RCC 7860 (cell line): ENCODE results near the gene TMEM117.
"Not testable (repeated sequence)": the region's sequence is repeated elsewhere in the genome, so short reads cannot be mapped to it uniquely, and the experiment has no call there.

Experiments used
- DNase-seq: peaks from one replicate; pipeline ENCODE4 v3.0.0-alpha.2; 2015; ENCODE audit warnings: low spot score
- FAIRE-seq: peaks from 2 replicates; lab custom pipeline; 2012; peaks lifted over from hg19 to GRCh38; lab: Jason Lieb, UNC

The TMEM117 gene

DNA sequence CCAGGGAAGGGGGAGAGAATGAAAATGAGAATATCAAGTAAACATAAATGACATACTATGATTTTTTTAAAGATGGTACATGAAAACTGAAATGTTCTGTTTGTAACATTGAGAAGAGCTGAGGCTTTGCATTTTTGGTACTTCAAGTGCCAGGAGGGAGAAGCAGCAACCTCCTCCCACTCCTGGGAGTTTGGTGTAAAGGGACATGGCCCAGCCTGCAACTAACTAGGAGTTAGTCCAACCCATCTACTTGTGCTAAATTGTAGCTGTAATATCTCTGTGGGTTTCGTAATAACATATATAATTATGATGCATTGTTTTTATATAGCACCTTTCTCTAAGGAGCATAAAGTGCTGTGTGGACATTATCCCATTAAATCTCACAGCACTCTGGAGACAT lies 522.8 kb downstream of the TMEM117 start:
- no peak for FAIRE-seq

DNA sequence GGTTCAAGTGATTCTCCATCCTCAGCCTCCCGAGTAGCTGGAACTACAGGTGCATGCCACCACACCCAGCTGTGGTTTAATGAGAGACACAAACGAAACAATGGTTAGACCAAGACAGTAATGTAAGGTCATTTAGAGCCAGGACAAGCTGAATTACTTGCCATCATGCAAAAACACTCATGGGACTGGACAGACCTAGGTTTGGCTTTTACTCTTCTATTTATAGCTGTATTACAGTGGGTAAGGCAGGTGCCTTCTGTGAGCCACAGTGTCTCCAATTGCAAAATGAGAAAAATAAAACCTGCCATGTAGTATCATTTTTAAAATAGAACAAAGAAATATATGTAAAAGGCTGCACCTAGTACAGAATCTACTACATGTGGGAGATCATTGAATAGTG lies 527.1 kb downstream of the TMEM117 start:
- DNase-seq (no peak), FAIRE-seq (no peak)

More for the DNA sequence above, 522.8 kb downstream of the TMEM117 start:
- DNase-seq, result no peak

DNA sequence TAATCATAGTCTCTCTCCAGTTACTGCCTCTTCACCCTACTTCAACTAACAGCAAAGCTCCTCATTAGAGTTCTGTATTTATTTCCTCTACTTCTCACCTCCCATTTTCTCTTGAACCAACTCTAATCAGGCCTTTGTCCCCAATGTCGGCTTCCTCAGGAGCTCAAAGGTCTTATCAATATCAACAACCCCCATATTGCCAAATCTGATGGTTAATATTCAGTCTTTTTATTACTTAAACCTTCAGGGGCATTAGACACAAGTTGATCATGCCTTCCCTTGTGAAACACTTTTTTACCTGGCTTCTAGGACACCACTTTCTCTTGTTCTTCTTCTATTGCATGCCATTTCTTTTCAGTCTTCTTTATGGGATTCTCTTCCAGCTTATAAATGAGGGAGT lies 531.3 kb downstream of the TMEM117 start:
- DNase-seq (no peak), FAIRE-seq (no peak)

DNA sequence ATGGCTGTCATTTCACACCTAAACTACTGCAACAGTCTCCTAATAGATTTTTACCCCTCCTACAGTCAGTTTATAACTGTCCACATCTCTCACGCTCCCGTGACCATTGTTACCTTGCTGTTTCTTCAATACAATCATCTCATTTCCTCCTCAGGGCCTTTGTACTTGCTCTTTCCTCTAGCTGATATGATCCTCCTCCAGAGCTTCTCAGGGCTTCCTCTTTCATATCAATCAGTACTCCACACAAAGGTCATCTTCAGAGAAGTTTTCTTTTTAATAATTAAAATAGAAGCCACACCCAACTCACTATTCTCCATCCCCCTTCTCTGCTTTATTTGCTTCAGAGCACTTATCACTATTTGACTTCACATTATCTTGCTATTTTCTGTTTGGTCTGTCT lies 532.0 kb downstream of the TMEM117 start:
- DNase-seq (no peak), FAIRE-seq (no peak)

DNA sequence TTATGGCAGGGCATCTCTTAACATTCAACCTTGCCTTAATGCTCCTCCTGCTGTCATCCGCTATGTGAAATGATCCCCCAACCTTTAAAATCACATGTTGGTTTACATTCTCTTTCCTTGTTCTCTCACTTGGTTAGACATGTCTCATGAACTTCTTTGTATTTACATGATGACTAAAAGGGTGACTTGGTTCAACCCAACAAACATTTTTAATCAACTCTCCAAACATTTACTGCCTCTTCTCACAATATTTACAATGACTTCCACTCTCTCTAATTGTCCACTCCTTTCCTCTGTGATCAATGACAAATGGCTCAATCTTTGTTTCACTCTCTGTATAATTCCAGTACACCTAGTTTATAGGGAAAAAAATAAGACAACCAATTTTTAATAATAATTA lies 534.1 kb downstream of the TMEM117 start:
- DNase-seq (no peak), FAIRE-seq (no peak)

DNA sequence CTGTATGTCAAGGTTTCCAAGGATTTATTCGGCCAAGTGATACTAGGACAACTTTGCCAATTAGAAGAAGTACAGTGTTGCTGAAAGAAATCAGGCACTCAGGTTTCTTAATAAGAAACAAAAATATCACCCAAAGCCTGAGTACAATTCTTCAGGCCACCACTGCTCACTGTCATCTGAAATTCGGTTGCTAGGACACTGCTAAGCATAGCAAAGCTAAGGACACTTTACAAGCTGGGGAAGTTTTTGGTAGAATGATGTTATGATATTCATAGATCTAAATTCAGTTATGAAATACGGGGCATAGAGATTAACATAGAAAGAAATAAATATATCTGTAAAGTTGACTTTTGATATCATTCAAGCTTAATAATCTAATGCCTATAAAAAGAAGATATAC lies 535.1 kb downstream of the TMEM117 start:
- no peak for DNase-seq
- no peak for FAIRE-seq

DNA sequence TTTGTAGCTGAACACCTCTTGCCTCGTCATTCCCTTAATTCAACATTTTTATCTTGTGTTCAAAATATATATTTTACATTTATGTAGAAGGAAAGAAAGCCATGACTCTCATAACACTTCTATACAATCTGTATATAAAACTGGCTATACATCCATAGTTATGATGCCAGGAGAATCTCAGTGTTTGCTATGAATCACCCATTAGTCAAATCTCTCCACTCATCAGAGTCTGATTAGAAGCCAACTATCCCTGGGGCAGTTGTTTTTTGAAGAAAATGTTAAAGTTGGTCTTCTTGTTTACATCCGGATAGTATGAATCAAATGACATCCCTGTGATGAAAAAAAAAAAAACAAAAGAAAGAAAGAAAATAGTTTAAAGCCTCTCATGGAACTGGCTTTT lies 536.4 kb downstream of the TMEM117 start:
- DNase-seq (no peak), FAIRE-seq (no peak)

DNA sequence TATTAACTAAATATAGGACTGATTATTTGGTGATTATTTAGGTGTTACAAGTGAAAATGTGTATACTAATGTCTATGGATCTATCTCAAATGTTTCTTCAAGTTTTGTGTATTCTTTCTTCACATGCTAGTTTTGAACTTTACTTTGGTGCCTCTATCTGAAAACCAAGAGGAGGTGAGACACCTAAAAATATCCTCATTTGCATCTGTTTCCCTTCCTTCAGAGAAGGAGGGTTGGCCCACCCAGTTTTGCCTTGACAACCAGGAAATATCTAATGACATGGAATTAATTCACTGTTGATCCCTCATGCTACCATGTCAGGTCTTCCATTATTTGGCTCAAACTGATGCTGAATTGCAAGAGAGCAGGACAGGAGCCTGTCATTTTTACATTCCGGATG lies 539.8 kb downstream of the TMEM117 start:
- FAIRE-seq, result no peak
- DNase-seq, result no peak

DNA sequence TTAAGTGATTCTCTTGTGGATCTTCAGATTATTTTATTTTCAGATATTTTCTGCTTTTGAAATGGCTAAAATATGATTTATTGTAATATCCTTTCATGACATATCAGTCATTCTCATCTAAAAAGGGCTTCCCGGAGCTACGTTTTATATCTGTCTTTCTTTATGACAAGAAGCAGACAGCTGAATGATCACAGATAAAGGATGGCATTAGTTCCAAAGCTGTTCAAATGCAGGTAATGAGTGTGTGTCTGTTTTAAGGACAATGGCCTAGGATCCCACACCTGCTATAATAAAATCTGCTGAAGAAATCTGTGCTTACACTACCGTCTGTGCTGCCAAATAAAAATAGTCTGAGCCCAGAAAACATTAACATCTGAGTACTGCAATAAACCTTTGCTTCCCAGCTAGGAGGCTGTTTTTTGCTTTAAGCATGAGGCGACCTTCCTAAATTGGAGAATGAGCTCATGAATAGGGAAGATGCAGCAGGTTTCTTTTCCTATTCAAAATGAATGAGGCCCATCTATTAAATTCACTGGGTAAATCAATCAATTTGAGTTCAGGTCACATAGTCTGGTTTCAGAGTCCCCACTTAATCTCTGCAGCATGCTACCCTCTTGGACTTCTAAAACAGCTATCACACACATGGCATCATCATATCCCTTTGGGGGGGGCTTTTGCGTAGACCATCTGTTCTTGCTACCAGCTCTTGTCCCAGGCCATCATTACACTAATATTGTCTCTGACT lies 541.7 kb downstream of the TMEM117 start:
- DNase-seq (no peak), FAIRE-seq (no peak)

DNA sequence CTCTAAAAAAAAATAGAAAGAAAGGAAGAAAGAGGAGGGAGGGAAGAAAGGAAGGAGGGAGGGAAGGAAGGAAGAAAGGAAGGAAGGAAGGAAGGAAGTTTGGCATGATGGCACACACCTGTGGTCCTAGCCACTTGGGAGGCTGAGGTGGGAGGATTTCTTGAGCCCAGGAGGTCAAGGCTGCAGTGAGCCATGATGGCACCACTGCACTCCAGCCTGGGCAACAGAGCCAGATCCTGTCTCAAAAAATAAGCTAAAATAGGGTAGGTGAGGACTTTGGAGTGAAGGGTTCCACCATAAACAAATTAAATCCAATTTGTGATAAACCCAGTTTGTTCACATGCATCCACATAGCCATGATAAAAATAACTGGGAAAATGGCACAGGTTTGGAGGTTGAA lies 543.2 kb downstream of the TMEM117 start:
- not testable (repeated sequence) for FAIRE-seq, DNase-seq

DNA sequence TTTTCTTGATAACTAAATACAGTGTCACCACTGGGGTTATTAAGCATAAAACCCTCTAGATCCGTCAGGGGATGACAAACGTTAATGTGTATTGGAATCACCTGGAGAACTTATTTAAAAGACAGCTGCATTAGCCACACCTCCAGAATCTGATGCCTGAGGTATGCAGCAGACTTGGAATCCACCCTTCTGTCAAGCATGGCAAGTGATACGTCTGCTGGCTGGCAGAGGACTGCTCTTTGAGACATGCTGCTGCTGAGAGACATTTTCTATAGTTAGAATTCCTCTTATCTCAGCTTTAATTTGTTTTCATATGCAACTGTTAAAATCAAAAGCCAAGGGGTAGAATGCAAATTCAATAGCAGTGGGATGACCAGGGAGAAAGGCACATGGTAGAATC lies 544.0 kb downstream of the TMEM117 start:
- DNase-seq (no peak), FAIRE-seq (no peak)

DNA sequence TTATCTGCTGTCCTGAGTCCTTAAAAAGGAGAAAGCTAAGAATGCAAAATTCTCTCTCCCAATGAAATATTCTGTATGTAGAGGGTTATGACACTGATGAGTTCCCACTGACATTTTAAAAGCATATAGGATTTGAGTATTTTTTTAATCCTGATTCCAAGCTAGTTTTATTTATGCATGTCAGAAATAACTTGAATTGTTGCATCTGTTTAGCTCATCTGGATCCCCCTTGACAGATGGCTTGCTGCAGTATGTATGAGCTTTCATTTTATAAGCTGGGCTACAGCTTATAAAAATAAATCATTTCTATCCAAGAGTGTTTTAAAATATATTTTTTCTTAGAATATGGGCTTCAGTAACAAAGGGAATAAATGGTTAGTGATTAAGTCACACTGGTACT lies 545.0 kb downstream of the TMEM117 start:
- no peak for FAIRE-seq
- DNase-seq, result no peak

DNA sequence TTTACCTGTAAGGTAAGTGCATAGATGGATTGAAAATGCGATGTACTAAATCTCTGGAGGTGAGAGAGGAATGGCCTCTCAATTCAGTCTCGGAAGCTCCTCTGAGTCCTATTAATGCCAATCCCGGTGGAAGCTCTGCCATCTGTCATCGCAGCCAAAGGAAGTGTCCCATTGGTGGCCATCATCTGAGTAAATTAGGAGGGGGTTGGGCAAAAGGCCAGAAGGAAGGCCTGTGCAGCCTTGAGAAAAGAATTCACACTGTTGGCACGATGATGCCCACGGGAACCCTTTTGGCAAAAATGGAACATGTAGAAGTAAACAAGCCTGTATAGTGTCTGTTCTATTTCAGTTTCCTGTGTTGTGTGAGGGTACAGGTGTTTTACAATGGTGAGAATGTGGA lies 545.5 kb downstream of the TMEM117 start:
- DNase-seq (no peak), FAIRE-seq (no peak)

DNA sequence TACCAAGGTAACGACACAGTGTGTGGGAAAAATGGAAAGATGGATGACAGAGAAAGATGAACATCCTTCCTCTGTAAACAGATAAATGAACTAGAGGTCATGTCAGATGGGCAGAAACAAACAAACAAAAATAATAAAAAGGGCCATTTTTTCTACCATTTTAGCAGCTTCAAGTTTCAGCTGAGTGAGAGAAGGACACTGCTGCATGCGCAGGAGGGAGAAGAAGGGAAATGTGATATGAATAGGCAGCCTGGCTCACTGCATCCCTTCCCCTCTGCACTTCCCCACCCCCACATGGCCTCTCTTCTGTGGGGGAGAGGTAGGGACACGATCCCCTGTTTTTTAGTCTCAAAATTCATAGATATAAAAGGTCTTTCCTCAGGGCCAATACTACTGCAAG lies 548.3 kb downstream of the TMEM117 start:
- FAIRE-seq (no peak), DNase-seq (no peak)

DNA sequence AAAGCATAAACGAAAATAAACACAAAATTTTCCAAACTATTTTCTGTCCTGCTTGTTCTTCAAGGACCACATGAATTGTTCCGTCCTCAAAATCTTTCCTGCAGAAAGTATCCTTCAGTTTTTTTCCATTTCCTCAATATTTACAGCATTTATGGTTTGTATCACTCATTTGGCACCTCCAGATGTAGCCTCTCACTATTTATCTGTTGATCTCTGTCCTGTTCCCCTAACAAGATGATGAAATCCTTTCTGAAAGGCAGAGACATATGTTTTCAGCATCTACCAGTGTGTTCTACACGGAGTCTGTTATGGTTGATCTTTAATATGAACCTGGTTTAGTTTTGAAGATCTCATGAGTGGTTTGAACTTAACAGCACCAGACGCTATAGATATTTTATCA lies 550.1 kb downstream of the TMEM117 start:
- FAIRE-seq (no peak), DNase-seq (no peak)

DNA sequence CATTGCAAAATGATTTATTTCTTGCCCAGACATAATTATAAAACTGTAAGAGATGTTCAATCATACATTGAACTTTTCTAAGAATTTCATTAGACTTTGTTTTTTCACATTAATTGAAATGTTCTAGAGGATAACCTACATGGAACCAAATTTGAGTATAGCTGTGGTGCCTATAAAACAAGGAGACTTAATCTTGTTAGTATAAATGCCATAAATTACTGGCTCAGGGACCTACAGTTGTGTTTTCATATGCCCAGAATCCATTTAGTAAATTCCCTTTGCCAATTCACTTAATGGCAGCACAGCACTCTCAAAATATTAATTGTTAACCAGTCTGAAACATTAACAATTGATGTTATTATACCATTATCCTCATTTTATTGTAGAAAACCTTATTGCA lies 551.7 kb downstream of the TMEM117 start:
- DNase-seq (no peak), FAIRE-seq (no peak)

DNA sequence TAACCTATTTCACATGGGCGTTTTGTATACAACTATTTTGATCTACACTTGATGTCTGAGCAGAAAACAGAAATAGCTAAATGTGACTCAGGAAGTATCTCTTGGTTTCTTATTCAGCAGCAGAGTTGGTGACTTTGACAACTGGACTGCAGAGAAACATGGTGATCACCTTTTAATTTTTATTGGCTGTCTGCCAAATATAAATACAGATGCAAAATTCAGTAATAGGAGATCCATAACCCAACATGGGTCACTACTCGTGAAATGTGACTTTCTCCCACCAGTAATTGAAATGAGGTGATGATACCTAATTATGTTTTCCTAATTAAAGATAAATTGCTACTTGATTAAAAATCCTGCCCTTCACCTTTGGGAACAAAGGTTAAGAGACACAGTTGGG lies 553.2 kb downstream of the TMEM117 start:
- DNase-seq (no peak), FAIRE-seq (no peak)

DNA sequence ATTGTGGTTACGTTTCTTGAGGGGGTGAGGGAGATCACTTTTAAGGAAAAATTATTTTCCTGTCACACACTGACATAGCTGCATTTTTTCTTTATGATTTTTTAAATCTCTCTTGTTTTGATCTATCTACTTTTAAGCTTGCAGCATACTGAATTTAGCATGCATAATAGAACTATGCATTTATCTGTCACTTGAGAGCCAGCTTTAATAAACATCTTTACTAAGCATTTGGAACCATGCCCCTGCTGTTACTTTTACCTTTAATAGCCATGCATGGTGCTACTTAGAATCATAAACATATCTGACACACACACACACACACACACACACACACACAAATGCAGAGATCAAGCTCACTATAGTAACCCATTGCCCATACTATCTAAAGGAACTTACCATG lies 554.0 kb downstream of the TMEM117 start:
- no peak for FAIRE-seq
- no peak for DNase-seq

DNA sequence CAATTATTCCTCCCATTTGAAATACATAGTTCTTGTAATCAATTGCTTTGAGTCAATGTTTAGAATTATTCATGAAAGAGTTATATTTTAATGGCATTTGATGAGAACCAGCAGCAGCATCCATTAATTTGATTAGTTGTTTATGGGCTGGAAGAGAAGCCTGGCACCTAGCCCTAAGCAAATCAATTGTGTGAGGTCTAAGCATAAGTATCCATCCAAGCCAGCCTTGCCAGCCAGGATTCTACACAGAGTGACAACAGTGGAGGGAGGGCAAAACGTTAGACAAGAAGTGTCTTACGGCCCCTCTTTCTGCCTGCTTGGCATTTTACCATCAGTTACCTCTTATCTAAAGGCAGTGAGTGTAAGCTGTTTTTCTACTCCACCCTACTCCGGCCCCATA lies 561.8 kb downstream of the TMEM117 start:
- DNase-seq, result no peak
- no peak for FAIRE-seq

DNA sequence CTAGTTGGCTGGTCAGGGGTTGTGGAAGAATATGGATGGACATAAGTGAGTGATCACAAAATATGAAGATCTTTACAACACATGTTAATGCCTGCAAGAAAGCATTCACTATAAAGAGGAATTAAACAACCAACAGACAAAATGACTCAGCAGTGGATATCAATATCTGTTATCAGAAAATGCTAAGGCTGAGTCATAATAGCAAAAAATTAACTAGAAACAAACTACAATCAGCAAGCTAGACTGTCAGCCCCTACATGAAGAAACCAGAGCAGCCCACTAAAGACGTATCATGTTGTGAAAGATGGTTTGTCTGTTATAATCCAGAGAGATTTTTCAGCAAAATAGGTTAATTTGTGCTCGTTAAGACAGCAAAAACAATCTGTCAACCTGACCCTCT lies 567.3 kb downstream of the TMEM117 start:
- no peak for DNase-seq
- FAIRE-seq, result no peak

DNA sequence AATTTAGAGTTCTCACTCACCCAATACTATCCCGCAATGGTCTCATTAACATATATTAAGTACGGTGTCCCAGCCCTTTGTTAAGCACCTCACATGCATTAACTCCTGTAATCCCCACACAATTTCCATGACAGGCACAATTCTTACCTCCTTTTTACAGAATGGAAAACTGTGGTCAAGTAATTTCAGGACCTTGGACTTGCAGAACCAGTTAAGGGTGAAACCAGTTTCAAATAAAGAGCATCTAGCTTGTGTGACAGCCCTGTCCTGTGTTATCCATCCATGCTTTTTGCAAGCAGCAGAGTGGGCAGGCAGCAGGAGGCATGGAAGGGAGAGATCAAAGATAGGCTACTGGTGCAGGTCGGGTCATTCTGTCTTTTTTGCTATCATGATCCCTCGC lies 569.4 kb downstream of the TMEM117 start:
- DNase-seq, result no peak
- FAIRE-seq, result no peak

DNA sequence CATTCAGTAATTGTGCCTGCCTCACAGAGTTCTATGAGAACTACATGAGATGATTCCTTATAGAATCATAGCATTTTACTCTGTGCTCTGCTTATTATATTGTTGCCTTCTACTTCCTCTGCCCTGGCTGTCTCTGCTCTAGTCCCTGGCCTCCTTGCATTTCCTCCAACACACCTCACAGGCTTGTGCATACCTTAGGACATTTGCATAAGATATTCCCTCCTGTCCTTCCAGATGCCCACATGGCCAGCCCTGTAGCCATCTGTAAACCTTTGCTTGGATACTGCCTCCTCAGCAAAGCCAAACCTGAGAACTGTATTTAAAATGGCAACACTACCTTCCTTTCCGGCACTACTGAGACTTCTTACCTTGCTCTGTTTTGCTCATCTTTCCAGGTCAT lies 586.7 kb downstream of the TMEM117 start:
- FAIRE-seq, result no peak
- no peak for DNase-seq

DNA sequence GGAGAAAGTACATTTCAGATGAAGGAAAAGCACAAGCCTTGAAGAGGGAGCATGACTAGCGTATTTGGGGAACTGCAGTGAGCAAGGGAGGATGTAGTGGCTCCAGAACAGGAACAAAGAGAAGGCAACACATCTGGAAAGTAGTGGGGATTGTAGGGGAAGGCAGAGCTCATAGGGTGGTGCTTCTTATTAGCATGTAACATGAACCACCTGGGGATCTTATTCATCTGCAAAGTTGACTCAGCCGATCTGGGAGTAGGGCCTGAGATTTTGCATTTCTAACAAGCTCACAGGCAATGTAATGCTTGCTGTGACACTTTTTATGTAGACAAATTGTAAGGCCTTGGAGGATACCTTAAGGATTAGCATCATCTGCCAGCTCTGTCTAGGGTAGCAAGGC lies 592.9 kb downstream of the TMEM117 start:
- no peak for FAIRE-seq
- DNase-seq, result no peak
